Measurements from ENCODE around the gene APOBEC3F. TPM values are rescaled to one million over a fixed set of nuclear protein-coding genes. Genes with fewer than 3 reads are reported as not detected.

The APOBEC3F gene
- total RNA-seq, 2 donors from 2014 or later = 16.2 to 24.2 TPM

- Mint-ChIP-seq H3K27me3 (ENCODE audit: insufficient read depth) (no peaks in the 10 kb centered on the region), H3K36me3 (ENCODE audit: low read depth) (no peaks in the 10 kb centered on the region), H3K27ac (no peak overlapping the region), H3K4me1 (peaks cover 12% of the 10 kb centered on the region), H3K4me3 (no peak overlapping the region), H3K9me3 (no peaks in the 10 kb centered on the region)
- Histone ChIP-seq H3K9me3 (ENCODE audit: control insufficient read depth, low read length) (no peaks in the 10 kb centered on the region), H3K4me1 (ENCODE audit: control insufficient read depth, insufficient read depth, low read length) (no peaks in the 10 kb centered on the region), H3K36me3 (ENCODE audit: control insufficient read depth, insufficient read depth, low read length) (no peaks in the 10 kb centered on the region), H3K27me3 (ENCODE audit: control insufficient read depth, insufficient read depth, low read length, poor library complexity, severe bottlenecking) (no peaks in the 10 kb centered on the region), H3K4me3 (ENCODE audit: low read length) (no peak overlapping the region), H3K9ac (ENCODE audit: extremely low read depth, low read length, poor library complexity, severe bottlenecking) (no peak overlapping the region), H3K27ac (ENCODE audit: low read depth, low read length) (no peak overlapping the region)
- no peak for TF ChIP-seq CTCF (conservative IDR thresholded peaks at IDR 0.05)
- DNase-seq = no peak
- 86 to 89% methylated on average over 8 to 9 of the region's 13 CpGs for WGBS, 2 experiments (ENCODE audit: insufficient coverage in 1 of 2, insufficient read length in 1 of 2)
These were observed 60.6 kb downstream of the APOBEC3F start for GRCh38 chr22:39101226-39101625.

GRCh38 chr22:39103431-39103830 lies 62.8 kb downstream of the APOBEC3F start:
- H3K4me1 Mint-ChIP-seq = peaks cover 7% of the 10 kb centered on the region

More at GRCh38 chr22:39103431-39103830, 62.8 kb downstream of the APOBEC3F start:
- Histone ChIP-seq H3K27me3 (ENCODE audit: control insufficient read depth, insufficient read depth, low read length, poor library complexity, severe bottlenecking) (no peaks in the 10 kb centered on the region), H3K9ac (ENCODE audit: extremely low read depth, low read length, poor library complexity, severe bottlenecking) (no peak overlapping the region), H3K27ac (ENCODE audit: low read depth, low read length) (no peak overlapping the region), H3K4me1 (ENCODE audit: control insufficient read depth, insufficient read depth, low read length) (no peaks in the 10 kb centered on the region), H3K4me3 (ENCODE audit: low read length) (no peak overlapping the region), H3K36me3 (ENCODE audit: control insufficient read depth, insufficient read depth, low read length) (no peaks in the 10 kb centered on the region), H3K9me3 (ENCODE audit: control insufficient read depth, low read length) (no peaks in the 10 kb centered on the region)
- no peak for DNase-seq
- TF ChIP-seq CTCF (conservative IDR thresholded peaks at IDR 0.05) = no peak
- Mint-ChIP-seq H3K4me3 (no peak overlapping the region), H3K27ac (no peak overlapping the region), H3K9me3 (no peaks in the 10 kb centered on the region), H3K27me3 (ENCODE audit: insufficient read depth) (no peaks in the 10 kb centered on the region), H3K36me3 (ENCODE audit: low read depth) (no peaks in the 10 kb centered on the region)
- 71 to 78% methylated on average over 1 to 2 of the region's 2 CpGs for WGBS, 2 experiments (ENCODE audit: insufficient coverage in 1 of 2, insufficient read length in 1 of 2)

Other genes starting within 250 kb of the APOBEC3F start
- gene DNAL4, start 246.7 kb upstream of the APOBEC3F start, total RNA-seq = 10 to 100 TPM; 24.8 to 29.8 TPM
- gene NPTXR, start 196.8 kb upstream of the APOBEC3F start, total RNA-seq = 1 to 10 TPM; 2.1 to 2.5 TPM
- gene CBX6, start 168.6 kb upstream of the APOBEC3F start, total RNA-seq = 10 to 100 TPM; 12.8 to 28.2 TPM
- gene APOBEC3A, start 83.3 kb upstream of the APOBEC3F start, total RNA-seq = not detected
- gene APOBEC3B, start 58.5 kb upstream of the APOBEC3F start, total RNA-seq = 1 to 10 TPM; 4.1 to 5.4 TPM
- 10 to 100 TPM; 26.1 to 27.4 TPM for gene APOBEC3C, start 26.6 kb upstream of the APOBEC3F start, total RNA-seq
- 10 to 100 TPM in 1 of 2 donors, 1 to 10 TPM in 1; 8.6 to 14.4 TPM for gene APOBEC3D, start 19.7 kb upstream of the APOBEC3F start, total RNA-seq
- gene APOBEC3G, start 36.4 kb downstream of the APOBEC3F start, total RNA-seq = 10 to 100 TPM in 1 of 2 donors, 1 to 10 TPM in 1; 8.7 to 19.7 TPM
- not detected for gene APOBEC3H, start 56.4 kb downstream of the APOBEC3F start, total RNA-seq
- gene CBX7, start 111.8 kb downstream of the APOBEC3F start, total RNA-seq = 10 to 100 TPM; 14.2 to 22.0 TPM
- 10 to 100 TPM in 1 of 2 donors, 1 to 10 TPM in 1; 5.9 to 10.4 TPM for gene PDGFB, start 204.1 kb downstream of the APOBEC3F start, total RNA-seq

Measured in endodermal cell (in vitro differentiated cells).